Neural crest cell (in vitro differentiated cells): ENCODE results near the gene HGS. TPM values are rescaled to one million over a fixed set of nuclear protein-coding genes. Genes with fewer than 3 reads are reported as not detected.
A peak's percentile ranks its signal among the peaks of the same experiment; 100 is the strongest.

Experiments
- DNase-seq: peaks from one replicate; pipeline ENCODE4 v3.0.0; 2021; ENCODE audit warnings: low read depth, mixed read lengths, low spot score
- H3K27ac Mint-ChIP-seq: one replicate; pipeline ENCODE4 v1.8.0; 2021; ENCODE audit warnings: mild to moderate bottlenecking, mixed read lengths; ENCODE audit not compliant: unreplicated experiment
- H3K27me3 Mint-ChIP-seq: 2 replicates; pipeline ENCODE4 v1.8.0; 2021; ENCODE audit warnings: low read depth, mild to moderate bottlenecking, mixed read lengths
- H3K36me3 Mint-ChIP-seq: 2 replicates; pipeline ENCODE4 v1.8.0; 2021; ENCODE audit warnings: low read depth, mild to moderate bottlenecking, mixed read lengths
- H3K4me1 Mint-ChIP-seq: 2 replicates; pipeline ENCODE4 v1.8.0; 2021; ENCODE audit warnings: mixed read lengths
- H3K4me3 Mint-ChIP-seq: one replicate; pipeline ENCODE4 v1.8.0; 2021; ENCODE audit warnings: mild to moderate bottlenecking, mixed read lengths
- H3K9me3 Mint-ChIP-seq: 2 replicates; pipeline ENCODE4 v1.8.0; 2021; ENCODE audit warnings: mixed read lengths
- CTCF ChIP-seq: fragments of 200-600 bp; sonication (generic); conservative IDR thresholded peaks from 2 replicates; pipeline ENCODE4 v1.5.0; 2021; ENCODE audit warnings: antibody characterized with exemption, mild to moderate bottlenecking
- total RNA-seq: library from RNA; stranded (reverse); gene quantifications from 2 replicates; pipeline ENCODE4 v1.2.1, GENCODE V29; 2021

Gene HGS
- total RNA-seq, 1 donor from 2014 or later: 103 TPM

DNA sequence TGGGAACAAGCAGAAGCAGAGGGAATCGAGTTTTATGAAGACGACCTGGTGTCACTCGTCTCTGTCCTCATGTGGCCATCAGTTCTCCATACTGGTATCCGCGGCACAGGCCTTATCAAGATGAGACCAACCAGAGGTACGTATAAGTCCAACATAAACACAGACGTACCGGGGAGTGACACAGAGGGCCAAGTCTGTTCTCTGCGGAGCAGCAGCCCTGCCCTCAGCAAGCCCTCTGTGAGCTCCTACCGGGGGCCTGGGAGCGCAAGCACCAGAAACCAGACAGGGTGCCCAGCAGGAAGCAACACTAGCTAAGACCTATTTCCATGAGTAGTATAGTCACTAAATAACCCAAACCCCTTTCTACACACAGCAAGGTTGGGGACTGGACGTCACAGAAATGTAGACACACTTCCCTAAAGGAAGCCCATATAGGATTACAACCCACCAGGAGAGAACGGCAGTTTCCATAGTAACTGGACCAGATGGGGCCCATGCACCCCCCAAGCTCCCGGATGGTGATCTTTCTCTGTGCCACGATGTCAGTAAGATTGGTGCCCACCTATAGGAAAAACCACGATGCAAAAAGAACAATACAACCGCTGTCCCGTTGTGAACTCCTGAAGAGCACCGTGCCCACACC is 1.1 kb upstream of the HGS start:
- TF ChIP-seq CTCF: no peak
- H3K27ac Mint-ChIP-seq: peak overlapping the region; percentile 86
- H3K36me3 Mint-ChIP-seq: peaks cover 2% of the 10 kb centered on the region
- peaks cover 24% of the 10 kb centered on the region for H3K4me1 Mint-ChIP-seq
- no peaks in the 10 kb centered on the region for H3K27me3 Mint-ChIP-seq
- no peaks in the 10 kb centered on the region for H3K9me3 Mint-ChIP-seq
- H3K4me3 Mint-ChIP-seq: peak overlapping the region; percentile 94
- no peak for DNase-seq

DNA sequence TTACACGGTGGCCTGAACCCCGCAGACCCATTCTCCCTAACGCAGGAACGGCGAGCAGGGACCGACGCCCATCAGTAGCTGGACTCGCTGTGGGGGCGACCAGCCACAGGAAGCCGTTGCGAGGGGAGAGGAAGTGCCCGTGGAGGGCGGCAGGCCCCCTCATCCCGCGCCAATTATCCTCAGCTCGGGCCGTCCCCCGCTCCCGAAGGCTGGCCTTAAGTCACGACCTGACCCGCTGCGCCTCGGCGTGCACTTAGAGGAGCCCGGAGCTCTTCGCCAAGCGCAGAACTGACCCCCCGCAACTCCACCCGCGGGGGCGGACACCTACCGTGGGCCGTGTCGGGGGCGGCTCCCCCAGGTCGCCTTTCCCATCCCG is 615 bp upstream of the HGS start:
- Mint-ChIP-seq H3K27me3 (no peaks in the 10 kb centered on the region), H3K4me1 (peaks cover 24% of the 10 kb centered on the region)
- DNase-seq: no peak

GRCh38 chr17:81684442-81684911 is 666 bp downstream of the HGS start:
- H3K4me3 Mint-ChIP-seq: peak overlapping the region; percentile 84
- peaks cover 2% of the 10 kb centered on the region for H3K36me3 Mint-ChIP-seq
- no peaks in the 10 kb centered on the region for H3K9me3 Mint-ChIP-seq
- H3K27ac Mint-ChIP-seq: peak overlapping the region; percentile 57
- TF ChIP-seq CTCF: no peak
- peaks cover 24% of the 10 kb centered on the region for H3K4me1 Mint-ChIP-seq
- DNase-seq: no peak
- no peaks in the 10 kb centered on the region for H3K27me3 Mint-ChIP-seq

More for the DNA sequence above, 615 bp upstream of the HGS start:
- no peak for TF ChIP-seq CTCF
- H3K9me3 Mint-ChIP-seq: no peaks in the 10 kb centered on the region
- H3K27ac Mint-ChIP-seq: peak overlapping the region; percentile 86
- peak overlapping the region; percentile 94 for H3K4me3 Mint-ChIP-seq
- H3K36me3 Mint-ChIP-seq: peaks cover 2% of the 10 kb centered on the region

DNA sequence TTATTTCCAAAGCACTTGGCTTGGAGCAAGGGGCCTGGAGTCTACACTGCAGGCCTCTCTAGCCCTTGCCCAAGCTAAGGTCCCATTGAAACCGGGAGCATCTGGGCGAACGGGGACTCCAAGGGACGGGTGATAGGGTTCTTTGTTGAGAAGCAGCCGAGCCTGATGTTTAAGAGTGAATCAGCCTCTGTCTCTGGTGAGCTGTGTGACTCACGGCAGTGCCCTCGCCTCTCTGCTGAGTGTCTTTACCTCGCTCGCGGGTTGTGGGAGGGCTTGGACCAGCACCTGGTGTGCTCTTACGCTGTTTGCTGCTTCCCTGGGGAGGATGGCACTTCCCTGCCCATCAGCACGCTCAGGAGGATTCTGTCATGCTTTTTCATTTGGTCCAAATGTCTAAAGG is 1.3 kb downstream of the HGS start:
- no peak overlapping the region for H3K27ac Mint-ChIP-seq
- H3K9me3 Mint-ChIP-seq: no peaks in the 10 kb centered on the region
- peaks cover 24% of the 10 kb centered on the region for H3K4me1 Mint-ChIP-seq
- no peak for TF ChIP-seq CTCF
- H3K36me3 Mint-ChIP-seq: peaks cover 2% of the 10 kb centered on the region
- H3K27me3 Mint-ChIP-seq: no peaks in the 10 kb centered on the region
- peak overlapping the region; percentile 84 for H3K4me3 Mint-ChIP-seq
- no peak for DNase-seq

DNA sequence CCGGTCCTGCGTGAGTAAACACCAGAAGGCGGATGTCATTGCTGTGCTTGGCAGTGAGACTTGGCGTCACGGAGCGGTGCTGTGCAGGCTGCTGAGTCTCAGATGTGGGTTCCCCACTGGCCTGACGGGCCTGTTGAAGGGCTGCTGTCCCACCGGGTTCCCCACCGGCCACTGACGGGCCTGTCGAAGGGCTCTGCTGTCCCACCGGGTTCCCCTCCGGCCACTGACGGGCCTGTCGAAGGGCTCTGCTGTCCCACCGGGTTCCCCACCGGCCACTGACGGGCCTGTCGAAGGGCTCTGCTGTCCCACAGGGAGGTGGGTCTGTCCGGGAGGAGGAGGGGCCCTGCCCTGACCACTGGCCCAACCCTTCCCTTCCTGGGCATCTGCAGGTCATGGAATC is 2.8 kb downstream of the HGS start:
- Mint-ChIP-seq H3K9me3 (no peaks in the 10 kb centered on the region), H3K4me1 (peaks cover 22% of the 10 kb centered on the region), H3K27ac (no peak overlapping the region), H3K4me3 (peak overlapping the region; percentile 84), H3K36me3 (peaks cover 2% of the 10 kb centered on the region), H3K27me3 (no peaks in the 10 kb centered on the region)
- TF ChIP-seq CTCF: no peak
- DNase-seq: no peak
